OCI-LY7 (cell line): ENCODE measurements around the gene PEX11B. TPM values are rescaled to one million over a fixed set of nuclear protein-coding genes. Genes with fewer than 3 reads are reported as not detected.
A peak's percentile ranks its signal among the peaks of the same experiment; 100 is the strongest.

Experiments used
- BruUV-seq: library from RNA; stranded (reverse); fragments of 400-500 nt; replicated peaks from 2 replicates; lab custom pipeline; 2021; lab: Mats Ljungman, UMichigan
- CTCF ChIA-PET: fragments of 300-600 bp; sonication (Branson Sonifier 250); formaldehyde crosslinking; loops from one replicate; lab custom pipeline; 2022; ENCODE audit warnings: antibody characterized with exemption; ENCODE audit not compliant: unreplicated experiment; lab: Charles Lee
- POLR2A ChIA-PET: fragments of 300-600 bp; sonication (Branson Sonifier 250); formaldehyde crosslinking; loops from one replicate; lab custom pipeline; 2022; ENCODE audit warnings: antibody characterized with exemption; lab: Charles Lee
- DNase-seq: peaks from one replicate; pipeline ENCODE4 v3.0.0-alpha.2; 2015; ENCODE audit warnings: low spot score
- H2AFZ ChIP-seq: fragments of 200-600 bp; sonication (generic), shearing (Covaris generic); 2 replicates; pipeline ENCODE4 v1.6.1; 2014; ENCODE audit warnings: mild to moderate bottlenecking, antibody characterized with exemption, low read length, moderate library complexity
- H3K27ac ChIP-seq: fragments of 200-600 bp; sonication (generic); 2 replicates; pipeline ENCODE4 v1.5.1; 2014; ENCODE audit warnings: mixed run types, low read depth, mild to moderate bottlenecking, moderate library complexity, low read length, inconsistent platforms; ENCODE audit not compliant: poor library complexity, severe bottlenecking
- H3K36me3 ChIP-seq: fragments of 200-600 bp; sonication (generic); 2 replicates; pipeline ENCODE4 v1.6.1; 2014; ENCODE audit warnings: mild to moderate bottlenecking, antibody characterized with exemption, low read length, moderate library complexity, mixed read lengths; ENCODE audit not compliant: insufficient read depth
- H3K4me1 ChIP-seq: fragments of 200-600 bp; sonication (generic); 2 replicates; pipeline ENCODE4 v1.5.1; 2014; ENCODE audit warnings: mild to moderate bottlenecking, low read length; ENCODE audit not compliant: insufficient read depth, poor library complexity, severe bottlenecking
- H3K4me2 ChIP-seq: fragments of 200-600 bp; sonication (generic); 2 replicates; pipeline ENCODE4 v1.6.1; 2014; ENCODE audit warnings: mild to moderate bottlenecking, low read length
- H3K4me3 ChIP-seq: fragments of 200-600 bp; sonication (generic); 2 replicates; pipeline ENCODE4 v1.5.1; 2014; ENCODE audit warnings: mild to moderate bottlenecking, low read depth, low read length; ENCODE audit not compliant: poor library complexity, severe bottlenecking
- H3K79me2 ChIP-seq: fragments of 200-600 bp; sonication (generic); 2 replicates; pipeline ENCODE4 v1.6.1; 2016; ENCODE audit warnings: low read depth, mild to moderate bottlenecking, low read length, moderate library complexity, mixed read lengths; ENCODE audit not compliant: insufficient read depth
- H3K9me2 ChIP-seq: fragments of 200-600 bp; sonication (generic); 2 replicates; pipeline ENCODE4 v1.6.1; 2016; ENCODE audit warnings: mild to moderate bottlenecking, low read length, mixed read lengths; ENCODE audit not compliant: insufficient read depth
- H3K9me3 ChIP-seq: fragments of 200-600 bp; sonication (generic); 2 replicates; pipeline ENCODE4 v1.6.1; 2014; ENCODE audit warnings: mild to moderate bottlenecking, mixed run types, low read length, mixed read lengths
- H4K20me1 ChIP-seq: fragments of 200-600 bp; sonication (generic); 2 replicates; pipeline ENCODE4 v1.6.1; 2014; ENCODE audit warnings: mild to moderate bottlenecking, antibody characterized with exemption, low read length, moderate library complexity, mixed read lengths; ENCODE audit not compliant: insufficient read depth
- EZH2phosphoT487 ChIP-seq: fragments of 200-600 bp; sonication (generic); IDR thresholded peaks from 2 replicates; pipeline ENCODE4 v1.6.1; 2018; ENCODE audit warnings: low read depth, borderline replicate concordance, mild to moderate bottlenecking, mixed run types, antibody characterized with exemption, low read length, moderate library complexity, mixed read lengths
- intact Hi-C: fragments of 100-400 bp; cut with micrococcal nuclease; formaldehyde crosslinking; loops from one replicate; pipeline ENCODE4 v1.10.0; 2022; ENCODE audit not compliant: unreplicated experiment
- total RNA-seq, 2 experiments: library from RNA; depleted of rRNA in 1 of 2; stranded (reverse); fragments of >200 nt in 1 of 2; shearing (Covaris generic) in 1 of 2; gene quantifications; 2 replicates each; pipeline ENCODE4 v1.2.3, GENCODE V29; 2014 to 2022
- TF ChIP-seq, protein P1 (sequence below): fragments of 200-600 bp; sonication (generic); conservative IDR thresholded peaks from 2 replicates; pipeline ENCODE4 v1.5.1; 2014; ENCODE audit warnings: mild to moderate bottlenecking, antibody characterized with exemption, low read length, moderate library complexity, mixed read lengths

The PEX11B gene
- total RNA-seq, 2 experiments from 2014 or later: 18.2 to 32.9 TPM

DNA sequence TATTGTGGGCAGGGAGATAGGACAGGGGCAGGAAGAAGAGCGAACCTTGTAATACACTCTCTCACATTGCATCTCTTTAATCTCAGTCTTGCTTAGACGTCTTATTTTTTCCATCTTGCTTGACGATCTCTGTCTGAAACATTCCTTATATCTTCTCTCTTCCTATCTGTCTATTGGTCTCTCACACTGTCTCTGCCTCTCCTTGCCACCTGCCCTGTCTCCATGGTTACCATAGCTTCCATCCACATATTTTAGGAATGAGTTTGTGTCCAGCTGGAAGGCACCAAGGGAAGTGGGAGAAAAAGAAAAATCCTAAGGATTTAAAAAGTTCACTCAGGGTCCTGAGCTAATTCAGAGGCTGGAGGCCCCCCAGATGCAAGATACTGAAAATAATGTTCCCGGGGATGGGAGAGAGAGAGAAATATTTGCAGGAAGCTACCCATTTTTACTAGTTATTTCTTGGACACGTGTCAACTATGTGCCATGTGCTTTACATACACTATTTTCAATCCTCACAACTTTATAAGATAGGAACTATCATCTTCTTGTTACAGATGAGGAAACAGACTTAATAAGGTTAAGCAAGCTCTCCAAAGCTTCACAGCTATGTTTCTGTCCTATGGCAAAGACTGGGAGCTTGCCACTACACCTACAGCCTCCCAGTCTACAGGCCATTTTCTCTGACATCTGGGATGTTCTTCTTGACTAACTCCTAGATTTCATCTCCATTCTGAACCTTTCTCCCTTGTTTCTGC, 44.9 kb upstream of the PEX11B start:
- peak overlapping the region; percentile 96 for H3K4me2 ChIP-seq
- peaks cover 6% of the 10 kb centered on the region; the same call in 1 of the 2 replicates for H3K79me2 ChIP-seq
- peaks cover 61% of the 10 kb centered on the region for H3K4me1 ChIP-seq
- H4K20me1 ChIP-seq: no peaks in the 10 kb centered on the region
- ChIA-PET CTCF (no interaction called here), POLR2A (interaction anchor here (0.8 to 5.5 kb wide), 13 partner anchors 9 to 137 kb away, joined by 3 to 58 read pairs (median 6); partner anchors contain the start of genes NUDT17, PIAS3 and RBM8A)
- H3K4me3 ChIP-seq: peak overlapping the region; percentile 75
- no peak for DNase-seq
- intact Hi-C loops: loop anchor here (1.0 kb wide), 1 partner anchor 36 kb away; the partner anchor contains the start of gene RBM8A
- TF ChIP-seq, protein P1, sequence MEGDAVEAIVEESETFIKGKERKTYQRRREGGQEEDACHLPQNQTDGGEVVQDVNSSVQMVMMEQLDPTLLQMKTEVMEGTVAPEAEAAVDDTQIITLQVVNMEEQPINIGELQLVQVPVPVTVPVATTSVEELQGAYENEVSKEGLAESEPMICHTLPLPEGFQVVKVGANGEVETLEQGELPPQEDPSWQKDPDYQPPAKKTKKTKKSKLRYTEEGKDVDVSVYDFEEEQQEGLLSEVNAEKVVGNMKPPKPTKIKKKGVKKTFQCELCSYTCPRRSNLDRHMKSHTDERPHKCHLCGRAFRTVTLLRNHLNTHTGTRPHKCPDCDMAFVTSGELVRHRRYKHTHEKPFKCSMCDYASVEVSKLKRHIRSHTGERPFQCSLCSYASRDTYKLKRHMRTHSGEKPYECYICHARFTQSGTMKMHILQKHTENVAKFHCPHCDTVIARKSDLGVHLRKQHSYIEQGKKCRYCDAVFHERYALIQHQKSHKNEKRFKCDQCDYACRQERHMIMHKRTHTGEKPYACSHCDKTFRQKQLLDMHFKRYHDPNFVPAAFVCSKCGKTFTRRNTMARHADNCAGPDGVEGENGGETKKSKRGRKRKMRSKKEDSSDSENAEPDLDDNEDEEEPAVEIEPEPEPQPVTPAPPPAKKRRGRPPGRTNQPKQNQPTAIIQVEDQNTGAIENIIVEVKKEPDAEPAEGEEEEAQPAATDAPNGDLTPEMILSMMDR: no peak
- TF ChIP-seq EZH2phosphoT487: no peak
- no TSS peak for BruUV-seq
- H3K9me2 ChIP-seq: no peaks in the 10 kb centered on the region
- peak overlapping the region; percentile 26 for H3K27ac ChIP-seq
- H2AFZ ChIP-seq: peak overlapping the region; percentile 27; the same call in 1 of the 2 replicates
- peaks cover 3% of the 10 kb centered on the region; the same call in 1 of the 2 replicates for H3K9me3 ChIP-seq
- peaks cover 6% of the 10 kb centered on the region for H3K36me3 ChIP-seq

DNA sequence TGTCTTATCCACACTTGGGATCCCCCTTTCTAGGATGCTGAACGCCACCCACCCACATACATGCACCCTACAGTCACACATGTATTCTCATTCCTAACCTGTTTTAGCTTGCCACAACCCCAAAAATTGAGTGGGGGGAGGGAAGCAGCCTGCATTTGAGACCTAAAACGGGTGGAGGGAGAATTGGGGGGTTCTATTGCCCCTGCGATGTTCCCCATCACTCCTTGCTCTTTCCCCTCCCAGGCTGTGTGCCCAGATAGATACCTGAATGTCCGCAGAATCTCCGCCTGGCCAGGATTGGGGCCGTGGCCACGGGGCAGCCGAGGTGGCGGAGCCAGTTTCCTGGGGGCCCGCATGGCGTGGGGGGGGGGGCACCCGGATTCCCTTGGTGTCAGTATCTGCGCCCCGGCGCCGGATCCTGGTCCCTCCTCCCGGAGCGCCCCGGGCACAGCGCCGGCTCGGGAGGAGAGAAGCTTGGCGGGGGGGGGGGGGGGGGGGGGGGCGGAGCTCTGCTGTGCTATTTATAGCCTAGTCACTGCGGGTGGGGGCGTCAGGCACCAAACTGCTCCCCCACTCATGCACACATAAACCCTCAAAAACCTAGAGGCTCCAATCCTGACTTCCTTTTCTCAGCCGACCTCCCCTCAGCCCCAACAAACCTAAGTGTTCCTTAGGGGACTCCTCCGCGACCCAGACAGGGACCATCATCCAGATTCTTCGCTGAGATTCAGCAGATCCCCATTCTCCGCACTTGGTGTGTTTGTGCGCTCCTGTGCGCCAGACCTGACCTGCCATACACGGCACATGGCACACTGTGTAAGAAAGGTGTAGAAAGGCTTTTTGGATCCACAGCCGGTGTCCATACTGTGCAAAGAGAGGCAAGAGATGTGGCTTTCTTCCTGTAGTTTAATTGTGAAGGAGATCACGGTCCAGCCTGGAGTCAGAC, 43.9 kb upstream of the PEX11B start:
- ChIA-PET CTCF (interaction anchor here (0.8 kb wide), 1 partner anchor 35 kb away, joined by 3 read pairs; the partner anchor contains the start of gene RBM8A), POLR2A (interaction anchor here (0.5 to 5.5 kb wide), 4 partner anchors 16 to 103 kb away, joined by 3 to 58 read pairs (median 7); partner anchors contain the start of genes PIAS3 and TXNIP)
- H3K79me2 ChIP-seq: peaks cover 6% of the 10 kb centered on the region; the same call in 1 of the 2 replicates
- H3K27ac ChIP-seq: no peak overlapping the region
- peaks cover 3% of the 10 kb centered on the region; the same call in 1 of the 2 replicates for H3K9me3 ChIP-seq
- H3K4me2 ChIP-seq: peak overlapping the region; percentile 96
- intact Hi-C loops: no loop called here
- TF ChIP-seq, protein P1: no peak
- no peak for TF ChIP-seq EZH2phosphoT487
- H3K36me3 ChIP-seq: peaks cover 3% of the 10 kb centered on the region
- H2AFZ ChIP-seq: peak overlapping the region; percentile 27; the same call in 1 of the 2 replicates
- H3K4me3 ChIP-seq: peak overlapping the region; percentile 75
- H4K20me1 ChIP-seq: no peaks in the 10 kb centered on the region
- no peaks in the 10 kb centered on the region for H3K9me2 ChIP-seq
- DNase-seq: no peak
- H3K4me1 ChIP-seq: peaks cover 66% of the 10 kb centered on the region
- no TSS peak for BruUV-seq
